Spleen (tissue), 11 donors: ENCODE results near the gene GCLM. TPM values are rescaled to one million over a fixed set of nuclear protein-coding genes. Genes with fewer than 3 reads are reported as not detected.
"Not testable (repeated sequence)": the region's sequence is repeated elsewhere in the genome, so short reads cannot be mapped to it uniquely, and the experiment has no call there.

Experiments
- DNase-seq: peaks from one replicate; pipeline ENCODE4 v3.0.0-alpha.2; 2020
- H3K27ac ChIP-seq, 8 donors: fragments of 200-600 bp; sonication (generic) in 7 of 8; 1 replicate in 4 of 8; 2 replicates in 4 of 8; pipeline versions ENCODE4 v1.5.0 to v1.8.0; 2016 to 2021; ENCODE audit warnings: inconsistent platforms in 4 of 8, mild to moderate bottlenecking in 4 of 8, moderate library complexity in 1 of 8
- H3K27me3 ChIP-seq, 7 donors: fragments of 200-600 bp; sonication (generic) in 6 of 7; replicated peaks in 1 of 7; 1 replicate in 4 of 7; 2 replicates in 3 of 7; pipeline versions ENCODE4 v1.5.0 to v1.8.0; 2016 to 2021; ENCODE audit warnings: inconsistent platforms in 3 of 7, mild to moderate bottlenecking in 1 of 7
- H3K36me3 ChIP-seq, 6 donors: fragments of 200-600 bp; sonication (generic) in 5 of 6; 1 replicate in 4 of 6; 2 replicates in 2 of 6; pipeline versions ENCODE4 v1.5.0 to v1.8.0; 2016 to 2021; ENCODE audit warnings: inconsistent platforms in 2 of 6
- H3K4me1 ChIP-seq, 6 donors: fragments of 200-600 bp; sonication (generic) in 5 of 6; 1 replicate in 3 of 6; 2 replicates in 3 of 6; pipeline versions ENCODE4 v1.5.0 to v1.8.0; 2016 to 2021; ENCODE audit warnings: inconsistent platforms in 3 of 6
- H3K4me3 ChIP-seq, 8 donors: fragments of 200-600 bp; sonication (generic) in 7 of 8; 1 replicate in 4 of 8; 2 replicates in 4 of 8; pipeline versions ENCODE4 v1.5.0 to v1.8.0; 2016 to 2021; ENCODE audit warnings: inconsistent platforms in 4 of 8, mild to moderate bottlenecking in 4 of 8, moderate library complexity in 2 of 8
- H3K9me3 ChIP-seq, 8 donors: fragments of 200-600 bp; sonication (generic) in 7 of 8; 1 replicate in 4 of 8; 2 replicates in 4 of 8; pipeline versions ENCODE4 v1.5.0 to v1.8.0; 2016 to 2021; ENCODE audit warnings: inconsistent platforms in 4 of 8
- CTCF ChIP-seq, 11 experiments: fragments of 200-600 bp in 7 of 11; fragments of 450-650 bp in 4 of 11; sonication (generic) in 4 of 11; IDR thresholded peaks in 8 of 11; conservative IDR thresholded peaks in 3 of 11; 1 replicate in 7 of 11; 2 replicates in 4 of 11; pipeline versions ENCODE4 v1.4.0 to v1.8.0; 2016 to 2021; ENCODE audit warnings: antibody characterized with exemption in 11 of 11, inconsistent platforms in 4 of 11, mild to moderate bottlenecking in 1 of 11
- POLR2A ChIP-seq, 3 donors: fragments of 450-650 bp; IDR thresholded peaks; one replicate each; pipeline ENCODE4 v1.5.1; 2017; ENCODE audit warnings: antibody characterized with exemption in 3 of 3, mild to moderate bottlenecking in 1 of 3
- POLR2AphosphoS5 ChIP-seq, 3 donors: sonication (generic); formaldehyde crosslinking; IDR thresholded peaks; one replicate each; pipeline ENCODE4 v1.5.1; 2017; ENCODE audit warnings: antibody characterized with exemption in 3 of 3
- WGBS, 5 donors: extraction: QIAGEN DNeasy Blood & Tissue Kit in 3 of 5; methylation state at CpG; one replicate each; pipeline versions ENCODE4 v1.1.5 to v1.1.7; 2013 to 2018; 5-methylcytosine and 5-hydroxymethylcytosine counted together
- intact Hi-C: fragments of 100-400 bp; cut with DNase I; formaldehyde crosslinking; loops from one replicate; pipeline ENCODE4 v1.15.0; 2023; ENCODE audit warnings: low total_unique reads
- polyA plus RNA-seq, 3 donors: library from polyadenylated mRNA; stranded (reverse); fragments of 200-250 nt; gene quantifications; one replicate each; pipeline ENCODE4 v1.2.1, GENCODE V29; 2013
- total RNA-seq, 7 donors: library from RNA; depleted of rRNA in 3 of 7; stranded (reverse); fragments of >200 nt in 3 of 7; fragmentation: NEBNext Ultra II Directional in 4 of 7; extraction: Animal tissue kit (Norgen Biotek cat#: 25700) in 4 of 7; gene quantifications; one replicate each; pipeline versions ENCODE4 v1.1.0 to v1.2.1, GENCODE V29; 2016 to 2021
- donor health status: healthy with polysubstance abuse.
- donor health status: DM: no; HTN: no; CAD: no; lungs with moderate emphysema.
- donor health status: DM: no; HTN: no; CAD: no.
- donor health status: Bipolar disorder and iron deficiency.
- donor health status: healthy.
- donor health status: DM: no; HTN: no; CAD: no.
- donor health status: DM: yes; HTN: yes; CAD: no.

The GCLM gene
- total and polyA plus RNA-seq, 10 donors = 3.6 to 23.3 (median 17.2) TPM

GRCh38 chr1:93925206-93925605 is 16.0 kb upstream of the GCLM start:
- 91 to 96% (median 96%) methylated on average over 3 of the region's 3 CpGs for WGBS, 5 donors
- no peak for TF ChIP-seq POLR2A (IDR thresholded peaks at IDR 0.05)
- TF ChIP-seq CTCF (IDR thresholded peaks at IDR 0.05 in 8 of 11, conservative IDR thresholded peaks at IDR 0.05 in 3 of 11) = no peak
- no peak for TF ChIP-seq POLR2AphosphoS5 (IDR thresholded peaks at IDR 0.05)
- H3K36me3 ChIP-seq = no peaks in the 10 kb centered on the region
- no peaks in the 10 kb centered on the region for H3K4me1 ChIP-seq
- no peak overlapping the region for H3K27ac ChIP-seq
- intact Hi-C loops = no loop called here
- H3K27me3 ChIP-seq = no peaks in the 10 kb centered on the region
- no peak overlapping the region for H3K4me3 ChIP-seq
- no peak for DNase-seq
- peaks cover 0 to 22% (median 8%) of the 10 kb centered on the region in 8 donors for H3K9me3 ChIP-seq

- 44 to 74% (median 58%) methylated on average over 1 of the region's 1 CpG for WGBS, 5 donors
- no peaks in the 10 kb centered on the region for H3K9me3 ChIP-seq
Measured at GRCh38 chr1:93919780-93920179, 10.6 kb upstream of the GCLM start.

GRCh38 chr1:93917302-93917701 is 8.1 kb upstream of the GCLM start:
- Histone ChIP-seq H3K4me3 (no peak overlapping the region), H3K27me3 (no peaks in the 10 kb centered on the region), H3K27ac (no peak overlapping the region), H3K36me3 (no peaks in the 10 kb centered on the region), H3K9me3 (no peaks in the 10 kb centered on the region), H3K4me1 (no peaks in the 10 kb centered on the region)
- 90 to 94% (median 92%) methylated on average over 10 of the region's 10 CpGs for WGBS, 5 donors
- TF ChIP-seq CTCF (IDR thresholded peaks at IDR 0.05 in 8 of 11, conservative IDR thresholded peaks at IDR 0.05 in 3 of 11) (no peak), POLR2A (IDR thresholded peaks at IDR 0.05) (no peak), POLR2AphosphoS5 (IDR thresholded peaks at IDR 0.05) (no peak)
- intact Hi-C loops = no loop called here
- no peak for DNase-seq

More at GRCh38 chr1:93919780-93920179, 10.6 kb upstream of the GCLM start:
- Histone ChIP-seq H3K4me3 (no peak overlapping the region), H3K27me3 (no peaks in the 10 kb centered on the region), H3K36me3 (no peaks in the 10 kb centered on the region), H3K4me1 (no peaks in the 10 kb centered on the region), H3K27ac (no peak overlapping the region)
- intact Hi-C loops = no loop called here
- no peak for TF ChIP-seq POLR2A (IDR thresholded peaks at IDR 0.05)
- no peak for TF ChIP-seq POLR2AphosphoS5 (IDR thresholded peaks at IDR 0.05)
- TF ChIP-seq CTCF (IDR thresholded peaks at IDR 0.05 in 8 of 11, conservative IDR thresholded peaks at IDR 0.05 in 3 of 11) = no peak
- no peak for DNase-seq

- H3K36me3 ChIP-seq, intact Hi-C loops, H3K27ac ChIP-seq, H3K27me3 ChIP-seq, H3K9me3 ChIP-seq, H3K4me3 ChIP-seq, DNase-seq: not testable (repeated sequence)
- 92 to 100% (median 97%) methylated on average over 3 of the region's 3 CpGs for WGBS, 5 donors
- H3K4me1 ChIP-seq = peaks cover 9 to 36% (median 22%) of the 10 kb centered on the region in 6 donors
Measured at GRCh38 chr1:93910880-93911279, 1.6 kb upstream of the GCLM start.

- Histone ChIP-seq H3K36me3 (no peaks in the 10 kb centered on the region), H3K4me3 (peak overlapping the region in 1 of 8 donors; percentile 88), H3K4me1 (peaks cover 9 to 42% (median 26%) of the 10 kb centered on the region in 6 donors), H3K27me3 (no peaks in the 10 kb centered on the region), H3K27ac (peak overlapping the region in 7 of 8 donors; percentile 92 to 97 (median 94)), H3K9me3 (peaks cover 0 to 6% (median 2%) of the 10 kb centered on the region in 8 donors)
- DNase-seq = no peak
- TF ChIP-seq POLR2A (IDR thresholded peaks at IDR 0.05) (no peak), POLR2AphosphoS5 (IDR thresholded peaks at IDR 0.05) (no peak), CTCF (IDR thresholded peaks at IDR 0.05 in 8 of 11, conservative IDR thresholded peaks at IDR 0.05 in 3 of 11) (no peak)
- intact Hi-C loops = no loop called here
- WGBS, 5 donors = 96 to 99% (median 97%) methylated on average over 4 of the region's 4 CpGs
Measured at GRCh38 chr1:93910305-93910704, 1.1 kb upstream of the GCLM start.
